22Rv1 (cell line): Measurements from ENCODE around the gene C1orf21.

Experiments
- H3K27ac ChIP-seq: fragments of 450-650 bp; 2 replicates; pipeline ENCODE4 v1.5.1; 2017
- ZFX ChIP-seq: fragments of 450-650 bp; IDR thresholded peaks from 2 replicates; pipeline ENCODE4 v1.6.1; 2017; ENCODE audit warnings: antibody characterized with exemption, borderline replicate concordance
- TF ChIP-seq, protein P1 (sequence below): fragments of 450-650 bp; IDR thresholded peaks from 2 replicates; pipeline ENCODE4 v1.5.1; 2017; ENCODE audit warnings: mild to moderate bottlenecking

Gene C1orf21

GRCh38 chr1:184541537-184542152 lies 154.8 kb downstream of the C1orf21 start:
- no peak overlapping the region for H3K27ac ChIP-seq
- TF ChIP-seq, protein P1, sequence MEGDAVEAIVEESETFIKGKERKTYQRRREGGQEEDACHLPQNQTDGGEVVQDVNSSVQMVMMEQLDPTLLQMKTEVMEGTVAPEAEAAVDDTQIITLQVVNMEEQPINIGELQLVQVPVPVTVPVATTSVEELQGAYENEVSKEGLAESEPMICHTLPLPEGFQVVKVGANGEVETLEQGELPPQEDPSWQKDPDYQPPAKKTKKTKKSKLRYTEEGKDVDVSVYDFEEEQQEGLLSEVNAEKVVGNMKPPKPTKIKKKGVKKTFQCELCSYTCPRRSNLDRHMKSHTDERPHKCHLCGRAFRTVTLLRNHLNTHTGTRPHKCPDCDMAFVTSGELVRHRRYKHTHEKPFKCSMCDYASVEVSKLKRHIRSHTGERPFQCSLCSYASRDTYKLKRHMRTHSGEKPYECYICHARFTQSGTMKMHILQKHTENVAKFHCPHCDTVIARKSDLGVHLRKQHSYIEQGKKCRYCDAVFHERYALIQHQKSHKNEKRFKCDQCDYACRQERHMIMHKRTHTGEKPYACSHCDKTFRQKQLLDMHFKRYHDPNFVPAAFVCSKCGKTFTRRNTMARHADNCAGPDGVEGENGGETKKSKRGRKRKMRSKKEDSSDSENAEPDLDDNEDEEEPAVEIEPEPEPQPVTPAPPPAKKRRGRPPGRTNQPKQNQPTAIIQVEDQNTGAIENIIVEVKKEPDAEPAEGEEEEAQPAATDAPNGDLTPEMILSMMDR = no peak
- TF ChIP-seq ZFX = no peak

- TF ChIP-seq ZFX = no peak
- TF ChIP-seq, protein P1 = no peak
- no peak overlapping the region for H3K27ac ChIP-seq
Observed at GRCh38 chr1:184542291-184542690, 155.5 kb downstream of the C1orf21 start.

- no peak overlapping the region for H3K27ac ChIP-seq
- TF ChIP-seq ZFX = no peak
- TF ChIP-seq, protein P1 = no peak
Observed at GRCh38 chr1:184545601-184546000, 158.8 kb downstream of the C1orf21 start.

DNA sequence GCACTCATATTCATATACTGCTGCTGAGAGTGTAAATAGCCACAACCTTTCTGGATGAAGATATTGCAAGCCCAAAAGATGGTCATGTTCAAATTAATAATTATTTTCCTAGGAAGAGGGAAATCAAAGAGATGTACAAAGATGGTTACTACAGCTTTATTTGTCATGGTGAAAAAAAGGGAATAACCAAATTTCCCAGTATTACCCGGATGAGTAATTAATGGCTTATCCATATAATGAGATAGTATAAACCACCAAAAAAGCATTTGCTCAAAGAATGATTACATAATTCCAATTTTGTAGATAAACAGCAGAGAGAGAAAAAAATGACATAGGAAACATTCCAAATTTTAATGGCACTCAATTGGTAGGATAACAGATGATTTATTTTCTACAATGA lies 165.6 kb downstream of the C1orf21 start:
- TF ChIP-seq ZFX = no peak
- no peak overlapping the region for H3K27ac ChIP-seq

- no peak overlapping the region for H3K27ac ChIP-seq
- TF ChIP-seq, protein P1 = no peak
- TF ChIP-seq ZFX = no peak
Observed at GRCh38 chr1:184553845-184554244, 167.0 kb downstream of the C1orf21 start.

DNA sequence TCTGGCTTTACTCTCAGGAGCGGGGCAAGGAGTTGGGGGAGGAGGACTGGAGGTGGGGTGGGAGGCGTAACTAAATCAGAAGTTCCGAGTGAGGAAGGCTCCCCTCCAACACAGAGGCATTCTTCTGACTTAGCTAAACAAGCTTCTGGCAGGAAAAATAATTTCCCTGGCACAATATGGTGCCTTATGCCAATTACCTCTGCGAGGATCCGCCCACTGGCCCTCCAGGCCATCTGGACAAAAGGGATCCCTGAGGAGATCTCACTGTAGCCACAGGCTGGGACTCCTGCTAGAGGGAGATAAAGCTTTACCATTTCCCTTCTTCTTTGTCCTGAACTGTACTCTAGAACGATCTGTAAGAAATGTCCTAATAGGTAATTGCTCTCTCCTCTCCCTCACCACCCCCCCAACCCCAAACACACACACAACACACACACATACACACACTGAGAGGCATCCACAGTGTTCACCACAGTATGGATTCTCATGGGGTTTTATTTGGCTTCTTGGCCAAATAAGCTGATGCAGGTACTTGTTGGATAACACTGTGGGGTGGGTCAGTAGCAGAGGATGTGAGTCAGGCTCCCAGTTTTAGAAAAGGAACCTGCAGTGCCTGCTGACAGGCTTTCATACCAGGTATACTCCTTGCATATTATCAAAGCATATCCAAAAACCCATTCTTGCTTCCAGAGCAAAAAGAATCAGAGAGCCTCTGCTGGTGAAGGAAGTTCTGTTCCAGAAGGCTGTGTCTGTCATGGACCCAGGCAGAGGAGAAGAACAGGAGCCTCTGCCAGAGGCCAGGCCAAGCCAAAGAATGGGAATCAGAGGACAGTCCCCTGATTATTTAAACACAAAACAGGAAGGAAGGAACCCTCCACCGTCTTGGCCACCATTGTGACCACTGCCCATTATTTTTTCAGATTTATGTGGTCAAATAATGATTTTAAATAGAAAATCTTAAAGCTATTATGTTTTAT lies 169.1 kb downstream of the C1orf21 start:
- no peak for TF ChIP-seq ZFX
- TF ChIP-seq, protein P1 = no peak
- no peak overlapping the region for H3K27ac ChIP-seq

- no peak overlapping the region for H3K27ac ChIP-seq
- TF ChIP-seq, protein P1 = no peak
- TF ChIP-seq ZFX = no peak
Observed at GRCh38 chr1:184556665-184557064, 169.8 kb downstream of the C1orf21 start.
